Adrenal gland (tissue), 5 donors: ENCODE data around the gene CAPN2.

ENCODE experiments used
- CTCF ChIP-seq, 6 experiments: fragments of 450-650 bp in 4 of 6; fragments of 200-600 bp in 2 of 6; sonication (generic) in 1 of 6; IDR thresholded peaks; 1 replicate in 5 of 6; 2 replicates in 1 of 6; pipeline versions ENCODE4 v1.5.1 to v1.8.0; 2016 to 2021; ENCODE audit warnings: antibody characterized with exemption in 6 of 6, mild to moderate bottlenecking in 2 of 6, moderate library complexity in 1 of 6
- POLR2A ChIP-seq, 2 donors: fragments of 450-650 bp; IDR thresholded peaks; one replicate each; pipeline ENCODE4 v1.6.1; 2017; ENCODE audit warnings: antibody characterized with exemption in 2 of 2, mild to moderate bottlenecking in 2 of 2, moderate library complexity in 1 of 2
- donor health status: DM: no; HTN: no; CAD: no.

GRCh38 chr1:223724376-223724775, 12.0 kb downstream of the CAPN2 start:
- TF ChIP-seq POLR2A (IDR thresholded peaks at IDR 0.05) (no peak), CTCF (IDR thresholded peaks at IDR 0.05) (no peak)
